Activated T-cell treated with anti-CD3 and anti-CD28 coated beads, Interleukin-2, amount 50 U/mL, for 48 hours (primary cell): Measurements from ENCODE around the gene NSD1.
"Not testable (repeated sequence)": the region's sequence is repeated elsewhere in the genome, so short reads cannot be mapped to it uniquely, and the experiment has no call there.

Experiments
- DNase-seq, 2 experiments: peaks; one replicate each; pipeline ENCODE4 v3.0.0-alpha.2; 2020

NSD1 gene

GRCh38 chr5:177241768-177242167 lies 108.2 kb downstream of the NSD1 start:
- DNase-seq: no peak

DNA sequence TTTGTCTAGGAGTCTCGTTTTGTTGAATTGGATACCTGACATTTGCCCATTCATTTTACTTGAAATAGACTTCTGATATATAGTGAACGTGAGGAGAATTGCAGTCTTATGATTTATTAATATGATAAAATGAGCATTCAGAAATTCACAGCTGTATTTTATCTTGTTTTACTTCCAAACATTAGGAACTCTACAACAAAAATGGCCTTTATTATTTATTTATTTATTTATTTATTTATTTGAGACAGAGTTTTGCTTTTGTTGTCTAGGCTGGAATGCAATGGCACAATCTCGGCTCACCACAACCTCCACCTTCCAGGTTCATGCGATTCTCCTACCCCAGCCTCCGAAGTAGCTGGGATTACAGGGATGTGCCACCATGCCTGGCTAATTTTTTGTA lies 108.7 kb downstream of the NSD1 start:
- no peak for DNase-seq

- no peak for DNase-seq
These were observed 116.4 kb downstream of the NSD1 start for GRCh38 chr5:177249761-177250537.

GRCh38 chr5:177253252-177253651 lies 119.7 kb downstream of the NSD1 start:
- no peak for DNase-seq

DNA sequence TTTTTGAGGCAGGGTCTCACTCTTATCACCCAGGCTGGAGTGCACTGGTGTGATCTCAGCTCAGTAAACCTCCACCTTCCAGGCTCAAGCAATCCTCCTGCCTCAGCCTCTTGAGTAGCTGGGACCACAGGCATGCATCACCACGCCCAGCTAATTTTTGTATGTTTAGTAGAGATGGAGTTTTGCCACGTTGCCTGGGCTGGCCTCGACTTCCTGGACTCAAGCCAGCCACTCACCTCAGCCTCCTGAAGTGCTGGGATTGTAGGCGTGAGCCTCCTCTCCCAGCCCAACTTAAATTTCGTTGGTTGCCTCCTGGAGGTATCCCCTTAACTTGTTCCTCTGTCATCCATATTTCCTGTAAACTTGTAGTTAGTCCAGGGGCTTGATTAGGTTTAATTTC lies 122.7 kb downstream of the NSD1 start:
- no peak for DNase-seq

- DNase-seq: not testable (repeated sequence)
These were observed 125.1 kb downstream of the NSD1 start for GRCh38 chr5:177258711-177259110.

- no peak for DNase-seq
These were observed 127.4 kb downstream of the NSD1 start for GRCh38 chr5:177260961-177261360.

DNA sequence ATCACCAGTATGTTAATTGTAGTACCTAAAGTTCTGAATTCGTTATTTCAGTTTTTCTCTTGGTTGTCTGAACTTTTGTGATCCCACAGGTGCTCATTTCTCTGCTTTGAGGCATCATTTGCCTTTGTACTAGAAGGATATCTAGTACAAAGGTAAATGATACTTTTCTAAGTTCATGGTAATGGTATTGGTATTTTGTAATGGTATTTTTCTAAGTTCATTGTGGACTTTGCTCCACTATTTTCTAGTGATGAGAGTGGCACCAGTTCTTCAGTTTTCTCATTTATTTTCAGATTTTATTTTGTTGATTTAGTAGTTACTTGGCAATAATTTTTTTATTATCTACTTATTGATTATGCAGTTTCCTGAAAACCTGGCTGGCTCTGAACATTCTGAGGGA lies 127.9 kb downstream of the NSD1 start:
- no peak for DNase-seq

GRCh38 chr5:177264178-177264577 lies 130.6 kb downstream of the NSD1 start:
- DNase-seq: no peak

- no peak for DNase-seq
These were observed 131.8 kb downstream of the NSD1 start for GRCh38 chr5:177265395-177265794.

- DNase-seq: no peak
These were observed 135.8 kb downstream of the NSD1 start for GRCh38 chr5:177269232-177269895.

DNA sequence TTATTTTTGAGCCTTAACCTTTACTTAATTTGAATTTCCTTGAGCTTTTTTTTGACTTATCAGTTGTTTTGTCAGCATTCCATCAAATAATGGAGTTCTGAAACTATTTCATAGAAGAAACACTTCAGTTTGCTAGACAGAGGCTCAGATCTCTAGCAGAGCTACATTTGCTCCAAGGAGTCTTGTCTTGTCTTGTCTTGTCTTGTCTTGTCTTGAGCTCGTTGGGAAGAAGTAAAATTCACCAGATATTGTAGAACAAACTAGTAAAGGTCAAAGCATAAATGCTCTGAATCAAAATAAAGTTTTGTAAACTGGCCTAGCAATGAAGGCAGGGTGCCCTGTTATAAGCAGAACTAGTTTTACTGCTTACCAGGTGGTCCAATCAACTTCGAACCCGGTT lies 136.4 kb downstream of the NSD1 start:
- DNase-seq: no peak

- no peak for DNase-seq
These were observed 137.1 kb downstream of the NSD1 start for GRCh38 chr5:177270653-177271052.

DNA sequence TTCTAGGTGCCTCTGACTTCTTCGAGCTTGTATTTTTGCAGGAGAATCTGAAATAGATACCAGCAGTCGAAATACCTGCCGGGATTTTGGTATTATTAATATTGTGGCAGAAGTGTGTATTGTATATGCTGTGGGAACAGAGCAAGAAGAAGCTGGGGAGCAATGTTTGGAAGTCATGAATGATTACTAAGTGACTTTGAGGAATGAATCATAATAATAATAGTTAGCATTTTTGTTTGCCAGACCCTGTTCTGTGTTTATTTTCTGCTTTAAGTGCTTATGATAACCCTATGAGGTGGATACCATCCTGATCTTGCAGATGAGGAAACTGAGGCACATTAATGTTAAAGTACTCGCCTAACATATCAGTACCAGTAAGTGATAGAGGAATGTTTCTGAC lies 137.5 kb downstream of the NSD1 start:
- DNase-seq: no peak

DNA sequence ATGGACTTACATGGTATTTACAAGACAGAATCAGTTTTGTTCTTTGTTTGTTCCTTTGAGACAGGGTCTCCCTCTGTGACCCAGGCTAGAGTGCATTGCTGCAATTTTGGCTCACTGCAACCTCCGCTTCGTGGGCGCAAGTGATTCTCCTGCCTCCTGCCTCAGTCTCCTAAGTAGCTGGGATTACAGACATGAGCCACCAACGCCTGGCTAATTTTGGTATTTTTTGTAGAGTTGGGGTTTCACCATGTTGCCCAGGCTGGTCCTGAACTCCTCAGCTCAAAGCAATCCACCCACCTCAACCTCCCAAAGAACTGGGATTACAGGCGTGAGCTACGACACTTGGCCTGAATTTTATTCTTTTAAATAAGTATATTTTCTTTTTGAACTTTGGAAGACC lies 142.3 kb downstream of the NSD1 start:
- DNase-seq: no peak

GRCh38 chr5:177276886-177277285 lies 143.3 kb downstream of the NSD1 start:
- no peak for DNase-seq

DNA sequence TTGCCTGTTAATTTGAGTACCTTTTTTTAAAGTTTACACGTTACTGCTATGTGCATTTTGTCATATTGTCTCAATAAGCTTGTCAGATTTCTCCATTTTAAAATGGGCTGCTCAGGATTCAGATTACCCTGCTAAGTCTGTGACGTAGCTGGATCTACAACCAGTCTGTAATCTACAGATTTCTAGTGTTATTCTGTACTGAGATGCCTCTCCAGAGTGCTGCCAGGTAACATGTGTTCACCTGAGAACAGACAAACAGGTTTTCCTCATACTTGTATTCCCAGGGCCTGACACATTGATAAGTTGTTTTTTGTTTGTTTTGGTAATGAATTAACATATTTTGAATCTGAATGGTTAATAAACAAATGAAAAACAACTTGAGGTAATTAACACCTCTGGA lies 154.6 kb downstream of the NSD1 start:
- no peak for DNase-seq

DNA sequence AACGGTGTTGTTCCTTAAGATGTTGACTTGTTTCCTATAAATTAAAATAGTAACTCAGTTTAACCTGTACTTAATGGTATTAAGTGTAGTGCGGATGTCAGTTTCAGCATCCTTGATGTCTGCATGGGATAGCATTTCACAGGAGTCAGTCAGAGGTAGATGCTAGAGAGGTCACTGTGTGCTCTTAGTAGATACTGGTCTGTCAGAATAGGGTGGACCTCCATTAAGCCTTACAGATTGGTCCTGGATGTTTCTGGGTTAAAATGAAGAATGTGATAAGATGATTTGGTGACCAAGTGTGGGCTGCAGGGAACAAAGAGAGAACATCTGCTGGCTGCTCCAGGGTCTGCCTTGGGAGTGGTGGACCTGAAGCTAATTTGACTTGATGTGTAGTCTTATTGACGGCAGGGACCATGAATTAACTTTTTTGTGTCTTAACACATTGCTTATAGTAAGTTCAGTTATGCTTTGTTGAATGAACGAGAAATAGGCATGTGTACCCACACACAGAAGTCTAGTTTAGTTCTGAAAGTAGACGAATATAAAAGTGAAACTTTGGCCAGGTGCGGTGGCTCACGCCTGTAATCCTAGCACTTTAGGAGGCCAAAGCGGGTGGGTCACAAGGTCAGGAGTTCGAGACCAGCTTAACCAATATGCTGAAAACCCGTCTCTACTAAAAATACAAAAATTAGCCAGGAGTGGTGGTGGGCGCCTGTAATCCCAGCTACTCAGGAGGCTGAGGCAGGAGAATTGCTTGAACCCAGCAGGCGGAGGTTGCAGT lies 157.4 kb downstream of the NSD1 start:
- DNase-seq: no peak

GRCh38 chr5:177291735-177292134 lies 158.2 kb downstream of the NSD1 start:
- DNase-seq: no peak

DNA sequence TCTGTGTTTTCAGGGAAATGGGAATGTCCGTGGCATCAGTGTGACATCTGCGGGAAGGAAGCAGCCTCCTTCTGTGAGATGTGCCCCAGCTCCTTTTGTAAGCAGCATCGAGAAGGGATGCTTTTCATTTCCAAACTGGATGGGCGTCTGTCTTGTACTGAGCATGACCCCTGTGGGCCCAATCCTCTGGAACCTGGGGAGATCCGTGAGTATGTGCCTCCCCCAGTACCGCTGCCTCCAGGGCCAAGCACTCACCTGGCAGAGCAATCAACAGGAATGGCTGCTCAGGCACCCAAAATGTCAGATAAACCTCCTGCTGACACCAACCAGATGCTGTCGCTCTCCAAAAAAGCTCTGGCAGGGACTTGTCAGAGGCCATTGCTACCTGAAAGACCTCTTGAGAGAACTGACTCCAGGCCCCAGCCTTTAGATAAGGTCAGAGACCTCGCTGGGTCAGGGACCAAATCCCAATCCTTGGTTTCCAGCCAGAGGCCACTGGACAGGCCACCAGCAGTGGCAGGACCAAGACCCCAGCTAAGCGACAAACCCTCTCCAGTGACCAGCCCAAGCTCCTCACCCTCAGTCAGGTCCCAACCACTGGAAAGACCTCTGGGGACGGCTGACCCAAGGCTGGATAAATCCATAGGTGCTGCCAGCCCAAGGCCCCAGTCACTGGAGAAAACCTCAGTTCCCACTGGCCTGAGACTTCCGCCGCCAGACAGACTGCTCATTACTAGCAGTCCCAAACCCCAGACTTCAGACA lies 160.4 kb downstream of the NSD1 start:
- DNase-seq: no peak

GRCh38 chr5:177294632-177295031 lies 161.1 kb downstream of the NSD1 start:
- no peak for DNase-seq

GRCh38 chr5:177295924-177296323 lies 162.4 kb downstream of the NSD1 start:
- DNase-seq: no peak

DNA sequence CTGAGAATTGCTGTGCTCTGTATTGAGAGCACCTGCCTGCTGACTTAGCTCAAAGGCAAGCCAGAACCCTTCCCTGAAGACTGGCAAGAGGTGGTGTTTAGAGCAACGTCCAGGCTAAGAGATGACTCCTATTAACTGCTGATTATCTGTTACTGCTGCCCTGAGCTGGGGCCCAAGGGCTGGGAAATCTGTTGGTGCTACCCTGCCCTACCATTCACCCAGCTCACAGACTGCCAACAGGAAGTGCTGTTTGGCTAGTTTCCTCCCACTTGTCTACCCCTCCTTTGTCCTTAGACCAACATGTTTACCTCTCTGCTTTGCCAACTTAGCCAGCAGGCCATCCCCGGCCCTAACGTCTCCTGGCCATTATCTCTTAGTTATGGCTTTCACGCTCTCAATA lies 163.0 kb downstream of the NSD1 start:
- DNase-seq: no peak
